ENCODE data around the gene MAPK8IP1.

- TF ChIP-seq EP300 (IDR thresholded peaks at IDR 0.05) = no peak
- TF ChIP-seq, protein P1, sequence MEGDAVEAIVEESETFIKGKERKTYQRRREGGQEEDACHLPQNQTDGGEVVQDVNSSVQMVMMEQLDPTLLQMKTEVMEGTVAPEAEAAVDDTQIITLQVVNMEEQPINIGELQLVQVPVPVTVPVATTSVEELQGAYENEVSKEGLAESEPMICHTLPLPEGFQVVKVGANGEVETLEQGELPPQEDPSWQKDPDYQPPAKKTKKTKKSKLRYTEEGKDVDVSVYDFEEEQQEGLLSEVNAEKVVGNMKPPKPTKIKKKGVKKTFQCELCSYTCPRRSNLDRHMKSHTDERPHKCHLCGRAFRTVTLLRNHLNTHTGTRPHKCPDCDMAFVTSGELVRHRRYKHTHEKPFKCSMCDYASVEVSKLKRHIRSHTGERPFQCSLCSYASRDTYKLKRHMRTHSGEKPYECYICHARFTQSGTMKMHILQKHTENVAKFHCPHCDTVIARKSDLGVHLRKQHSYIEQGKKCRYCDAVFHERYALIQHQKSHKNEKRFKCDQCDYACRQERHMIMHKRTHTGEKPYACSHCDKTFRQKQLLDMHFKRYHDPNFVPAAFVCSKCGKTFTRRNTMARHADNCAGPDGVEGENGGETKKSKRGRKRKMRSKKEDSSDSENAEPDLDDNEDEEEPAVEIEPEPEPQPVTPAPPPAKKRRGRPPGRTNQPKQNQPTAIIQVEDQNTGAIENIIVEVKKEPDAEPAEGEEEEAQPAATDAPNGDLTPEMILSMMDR (IDR thresholded peaks at IDR 0.05) = no peak
These were observed 55.8 kb downstream of the MAPK8IP1 start for GRCh38 chr11:45941285-45941684.

All from stomach (tissue), 4 donors.